HEK293 (cell line): ENCODE measurements around the gene VPS51.

ENCODE experiments used
- GFI1B ChIP-seq: fragments of 450-650 bp; formaldehyde crosslinking; IDR thresholded peaks from 2 replicates; pipeline ENCODE4 v1.5.1; 2016; ENCODE audit warnings: missing biosample characterization, missing genetic modification characterization
- ZBTB17 ChIP-seq: fragments of 450-650 bp; formaldehyde crosslinking; IDR thresholded peaks from 2 replicates; pipeline ENCODE4 v1.5.1; 2016; ENCODE audit warnings: missing biosample characterization, missing genetic modification characterization
- ZFP3 ChIP-seq: fragments of 450-650 bp; formaldehyde crosslinking; IDR thresholded peaks from 2 replicates; pipeline ENCODE4 v1.5.1; 2016; ENCODE audit warnings: low read depth, missing biosample characterization, missing genetic modification characterization
- ZNF10 ChIP-seq: fragments of 450-650 bp; formaldehyde crosslinking; IDR thresholded peaks from 2 replicates; pipeline ENCODE4 v1.5.1; 2017; ENCODE audit warnings: missing biosample characterization, missing genetic modification characterization
- ZNF302 ChIP-seq: fragments of 450-650 bp; formaldehyde crosslinking; IDR thresholded peaks from 2 replicates; pipeline ENCODE4 v1.5.1; 2016; ENCODE audit warnings: missing biosample characterization, missing genetic modification characterization, low read depth
- ZNF426 ChIP-seq: fragments of 450-650 bp; formaldehyde crosslinking; IDR thresholded peaks from 2 replicates; pipeline ENCODE4 v1.5.1; 2017; ENCODE audit warnings: missing biosample characterization, missing genetic modification characterization, mild to moderate bottlenecking, inconsistent platforms, moderate library complexity
- ZNF530 ChIP-seq: fragments of 450-650 bp; formaldehyde crosslinking; IDR thresholded peaks from 2 replicates; pipeline ENCODE4 v1.5.1; 2016; ENCODE audit warnings: low read depth, missing biosample characterization, missing genetic modification characterization
- ZNF561 ChIP-seq: fragments of 450-650 bp; IDR thresholded peaks from 2 replicates; pipeline ENCODE4 v1.5.1; 2018; ENCODE audit warnings: missing biosample characterization, missing genetic modification characterization, borderline replicate concordance
- ZNF76 ChIP-seq: fragments of 450-650 bp; formaldehyde crosslinking; IDR thresholded peaks from 2 replicates; pipeline ENCODE4; 2016; ENCODE audit warnings: low read depth, missing biosample characterization, missing genetic modification characterization, borderline replicate concordance
- TF ChIP-seq, protein P1 (sequence below): fragments of 450-650 bp; formaldehyde crosslinking; IDR thresholded peaks from 2 replicates; pipeline ENCODE4 v1.5.1; 2016; ENCODE audit warnings: missing biosample characterization, missing genetic modification characterization
- TF ChIP-seq, protein P2 (sequence below): fragments of 450-650 bp; formaldehyde crosslinking; IDR thresholded peaks from 2 replicates; pipeline ENCODE4 v1.5.1; 2016; ENCODE audit warnings: missing biosample characterization, missing genetic modification characterization
- TF ChIP-seq, protein P3 (sequence below): fragments of 450-650 bp; formaldehyde crosslinking; IDR thresholded peaks from 2 replicates; pipeline ENCODE4 v1.5.1; 2017; ENCODE audit warnings: missing biosample characterization, missing genetic modification characterization

DNA sequence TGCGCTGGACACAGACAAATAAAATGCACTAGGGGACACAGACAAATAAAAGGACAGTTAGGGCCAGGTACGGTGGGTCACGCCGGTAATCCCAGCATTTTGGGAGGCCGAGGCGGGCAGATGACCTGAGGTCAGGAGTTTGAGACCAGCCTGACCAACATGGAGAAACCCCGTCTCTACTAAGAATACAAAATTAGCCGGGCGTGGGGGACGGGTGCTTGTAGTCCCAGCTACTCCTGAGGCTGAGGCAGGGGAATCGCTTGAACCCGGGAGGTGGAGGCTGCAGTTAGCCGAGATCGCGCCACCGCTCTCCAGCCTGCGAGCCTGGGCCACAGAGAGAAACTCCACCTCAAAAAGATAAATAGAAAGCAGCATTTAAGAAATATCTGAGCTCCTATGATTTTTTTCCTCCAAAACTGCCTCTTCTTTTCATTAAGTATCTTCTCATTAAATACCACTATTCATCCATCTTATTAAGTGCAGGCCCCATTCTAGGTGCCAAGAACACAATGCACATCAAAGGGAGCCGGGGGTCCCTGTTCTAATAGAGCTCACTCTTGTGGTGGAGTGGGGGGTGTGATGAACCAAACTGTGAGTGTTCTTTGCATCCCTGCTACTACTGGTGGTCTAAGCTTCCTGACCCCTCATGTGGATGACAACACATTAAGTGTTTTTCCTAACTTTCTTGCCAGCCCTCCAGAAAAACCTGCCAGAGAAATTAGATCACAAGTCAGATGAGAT lies 22.3 kb downstream of the VPS51 start:
- TF ChIP-seq ZBTB17 (tag by site-specific recombination), result no peak
- no peak for TF ChIP-seq ZNF426
- TF ChIP-seq, protein P1, sequence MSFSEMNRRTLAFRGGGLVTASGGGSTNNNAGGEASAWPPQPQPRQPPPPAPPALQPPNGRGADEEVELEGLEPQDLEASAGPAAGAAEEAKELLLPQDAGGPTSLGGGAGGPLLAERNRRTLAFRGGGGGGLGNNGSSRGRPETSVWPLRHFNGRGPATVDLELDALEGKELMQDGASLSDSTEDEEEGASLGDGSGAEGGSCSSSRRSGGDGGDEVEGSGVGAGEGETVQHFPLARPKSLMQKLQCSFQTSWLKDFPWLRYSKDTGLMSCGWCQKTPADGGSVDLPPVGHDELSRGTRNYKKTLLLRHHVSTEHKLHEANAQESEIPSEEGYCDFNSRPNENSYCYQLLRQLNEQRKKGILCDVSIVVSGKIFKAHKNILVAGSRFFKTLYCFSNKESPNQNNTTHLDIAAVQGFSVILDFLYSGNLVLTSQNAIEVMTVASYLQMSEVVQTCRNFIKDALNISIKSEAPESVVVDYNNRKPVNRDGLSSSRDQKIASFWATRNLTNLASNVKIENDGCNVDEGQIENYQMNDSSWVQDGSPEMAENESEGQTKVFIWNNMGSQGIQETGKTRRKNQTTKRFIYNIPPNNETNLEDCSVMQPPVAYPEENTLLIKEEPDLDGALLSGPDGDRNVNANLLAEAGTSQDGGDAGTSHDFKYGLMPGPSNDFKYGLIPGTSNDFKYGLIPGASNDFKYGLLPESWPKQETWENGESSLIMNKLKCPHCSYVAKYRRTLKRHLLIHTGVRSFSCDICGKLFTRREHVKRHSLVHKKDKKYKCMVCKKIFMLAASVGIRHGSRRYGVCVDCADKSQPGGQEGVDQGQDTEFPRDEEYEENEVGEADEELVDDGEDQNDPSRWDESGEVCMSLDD (tag by site-specific recombination), result no peak
- no peak for TF ChIP-seq ZNF561 (tag by site-specific recombination)
- TF ChIP-seq, protein P2, sequence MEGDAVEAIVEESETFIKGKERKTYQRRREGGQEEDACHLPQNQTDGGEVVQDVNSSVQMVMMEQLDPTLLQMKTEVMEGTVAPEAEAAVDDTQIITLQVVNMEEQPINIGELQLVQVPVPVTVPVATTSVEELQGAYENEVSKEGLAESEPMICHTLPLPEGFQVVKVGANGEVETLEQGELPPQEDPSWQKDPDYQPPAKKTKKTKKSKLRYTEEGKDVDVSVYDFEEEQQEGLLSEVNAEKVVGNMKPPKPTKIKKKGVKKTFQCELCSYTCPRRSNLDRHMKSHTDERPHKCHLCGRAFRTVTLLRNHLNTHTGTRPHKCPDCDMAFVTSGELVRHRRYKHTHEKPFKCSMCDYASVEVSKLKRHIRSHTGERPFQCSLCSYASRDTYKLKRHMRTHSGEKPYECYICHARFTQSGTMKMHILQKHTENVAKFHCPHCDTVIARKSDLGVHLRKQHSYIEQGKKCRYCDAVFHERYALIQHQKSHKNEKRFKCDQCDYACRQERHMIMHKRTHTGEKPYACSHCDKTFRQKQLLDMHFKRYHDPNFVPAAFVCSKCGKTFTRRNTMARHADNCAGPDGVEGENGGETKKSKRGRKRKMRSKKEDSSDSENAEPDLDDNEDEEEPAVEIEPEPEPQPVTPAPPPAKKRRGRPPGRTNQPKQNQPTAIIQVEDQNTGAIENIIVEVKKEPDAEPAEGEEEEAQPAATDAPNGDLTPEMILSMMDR, result 0 out of 2 replicates have a peak, but pooled peaks have one; percentile 2
- no peak for TF ChIP-seq ZNF76 (tag by site-specific recombination)
- no peak for TF ChIP-seq ZFP3 (tag by site-specific recombination)
- no peak for TF ChIP-seq ZNF302 (tag by site-specific recombination)
- no peak for TF ChIP-seq GFI1B (tag by site-specific recombination)
- TF ChIP-seq, protein P3, sequence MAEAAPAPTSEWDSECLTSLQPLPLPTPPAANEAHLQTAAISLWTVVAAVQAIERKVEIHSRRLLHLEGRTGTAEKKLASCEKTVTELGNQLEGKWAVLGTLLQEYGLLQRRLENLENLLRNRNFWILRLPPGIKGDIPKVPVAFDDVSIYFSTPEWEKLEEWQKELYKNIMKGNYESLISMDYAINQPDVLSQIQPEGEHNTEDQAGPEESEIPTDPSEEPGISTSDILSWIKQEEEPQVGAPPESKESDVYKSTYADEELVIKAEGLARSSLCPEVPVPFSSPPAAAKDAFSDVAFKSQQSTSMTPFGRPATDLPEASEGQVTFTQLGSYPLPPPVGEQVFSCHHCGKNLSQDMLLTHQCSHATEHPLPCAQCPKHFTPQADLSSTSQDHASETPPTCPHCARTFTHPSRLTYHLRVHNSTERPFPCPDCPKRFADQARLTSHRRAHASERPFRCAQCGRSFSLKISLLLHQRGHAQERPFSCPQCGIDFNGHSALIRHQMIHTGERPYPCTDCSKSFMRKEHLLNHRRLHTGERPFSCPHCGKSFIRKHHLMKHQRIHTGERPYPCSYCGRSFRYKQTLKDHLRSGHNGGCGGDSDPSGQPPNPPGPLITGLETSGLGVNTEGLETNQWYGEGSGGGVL (tag by site-specific recombination), result no peak
- TF ChIP-seq ZNF10 (tag by site-specific recombination), result no peak
- no peak for TF ChIP-seq ZNF530 (tag by site-specific recombination)
